Measurements from ENCODE around the gene CYP2A6.

The CYP2A6 gene

GRCh38 chr19:40801426-40802299 lies 48.6 kb downstream of the CYP2A6 start:
- DNase-seq = no peak

- no peak for DNase-seq
Measured at GRCh38 chr19:40800997-40801377, 49.3 kb downstream of the CYP2A6 start.

GRCh38 chr19:40800339-40800996 lies 49.8 kb downstream of the CYP2A6 start:
- DNase-seq = no peak

DNA sequence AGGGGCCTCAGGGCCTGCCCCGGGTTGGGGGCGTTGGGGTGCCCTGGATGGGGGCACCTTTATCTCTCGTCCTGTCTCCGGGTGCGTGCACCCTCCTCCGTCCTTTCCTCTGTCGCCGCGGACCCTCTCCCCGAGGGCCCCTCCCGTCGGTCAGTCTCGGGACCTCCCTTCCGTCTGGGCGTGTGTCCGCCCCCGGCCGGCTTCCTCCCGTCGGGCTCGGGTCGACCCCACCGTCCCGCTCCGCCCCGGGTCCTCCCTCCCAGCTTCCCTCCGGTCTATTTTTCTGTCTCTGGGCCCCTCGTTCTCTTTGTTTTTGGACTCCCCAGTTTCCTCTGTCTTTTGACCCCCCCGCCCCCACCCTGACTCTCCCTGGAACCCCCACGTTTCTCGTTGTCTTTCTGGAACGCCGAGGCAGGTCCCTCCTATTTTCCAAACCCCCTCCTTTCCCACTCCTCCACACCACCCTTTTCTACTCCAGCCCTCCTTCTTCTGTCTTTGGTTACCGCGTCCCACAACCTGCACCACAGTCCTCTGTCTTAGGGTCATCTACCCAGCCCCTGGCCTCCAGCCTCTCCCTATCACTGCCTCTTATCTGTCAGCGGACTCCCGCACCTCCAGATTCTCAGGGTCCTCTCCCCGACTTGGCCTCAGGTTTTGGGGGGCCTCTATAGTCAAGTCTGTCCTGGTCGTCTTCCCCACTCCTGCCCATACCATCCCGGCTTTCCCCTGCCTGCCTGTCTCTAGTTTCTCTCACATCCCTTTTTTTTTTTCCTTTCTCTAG lies 50.5 kb downstream of the CYP2A6 start:
- DNase-seq = peak in 1 of 2 experiments; percentile 33

DNA sequence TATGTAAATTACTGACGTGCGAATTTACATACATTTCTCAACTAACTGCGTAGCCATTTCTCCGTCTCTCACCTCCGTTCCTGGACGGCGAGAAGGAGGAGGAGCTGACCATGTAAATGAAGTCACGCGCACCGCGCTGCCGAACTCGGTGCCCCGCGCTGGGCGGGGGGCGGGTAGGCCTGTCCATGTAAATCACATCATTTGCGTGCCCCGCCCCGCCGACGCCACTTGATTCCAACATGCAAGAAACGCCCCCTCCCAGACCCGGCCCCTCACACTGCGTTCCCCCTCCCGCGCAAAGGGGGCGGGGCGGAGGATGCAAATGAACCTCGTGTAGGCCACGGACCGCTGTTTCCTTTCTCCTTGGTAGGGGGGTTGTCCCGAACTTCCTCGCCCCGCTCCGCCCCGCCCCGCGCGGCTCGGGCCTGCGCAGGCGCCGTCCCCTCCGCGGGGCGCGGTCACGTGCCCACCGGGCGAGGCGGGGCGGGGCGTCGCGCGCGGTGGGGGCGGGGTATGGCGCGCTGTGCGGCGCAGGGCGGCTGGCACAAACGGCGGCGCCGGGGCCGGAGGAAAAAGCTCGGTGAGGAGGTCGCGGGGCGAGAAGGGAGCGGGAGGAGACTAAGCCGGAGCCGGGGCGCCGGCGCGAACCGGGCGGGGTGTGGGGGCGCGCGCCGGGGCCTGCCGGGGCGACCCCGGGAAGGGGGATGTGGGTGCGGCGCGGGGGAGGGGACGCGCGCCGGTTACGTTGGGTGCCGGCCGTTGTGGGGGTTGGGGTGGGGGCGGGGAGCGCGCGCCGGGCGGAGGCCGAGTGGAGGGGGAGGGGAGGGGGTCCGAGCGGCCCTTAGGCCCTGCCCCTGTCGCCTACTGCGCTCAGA lies 51.3 kb downstream of the CYP2A6 start, which contains the start of gene EGLN2:
Gene EGLN2, plus strand, starts transcription at position 509 of the 875 bp plus-strand sequence. CDS start 1,382 bp downstream, outside the sequence.
- peak; percentile 99 to 100 for DNase-seq

- peak in 1 of 2 experiments; percentile 36 for DNase-seq
Measured at GRCh38 chr19:40797963-40798682, 52.1 kb downstream of the CYP2A6 start.

DNA sequence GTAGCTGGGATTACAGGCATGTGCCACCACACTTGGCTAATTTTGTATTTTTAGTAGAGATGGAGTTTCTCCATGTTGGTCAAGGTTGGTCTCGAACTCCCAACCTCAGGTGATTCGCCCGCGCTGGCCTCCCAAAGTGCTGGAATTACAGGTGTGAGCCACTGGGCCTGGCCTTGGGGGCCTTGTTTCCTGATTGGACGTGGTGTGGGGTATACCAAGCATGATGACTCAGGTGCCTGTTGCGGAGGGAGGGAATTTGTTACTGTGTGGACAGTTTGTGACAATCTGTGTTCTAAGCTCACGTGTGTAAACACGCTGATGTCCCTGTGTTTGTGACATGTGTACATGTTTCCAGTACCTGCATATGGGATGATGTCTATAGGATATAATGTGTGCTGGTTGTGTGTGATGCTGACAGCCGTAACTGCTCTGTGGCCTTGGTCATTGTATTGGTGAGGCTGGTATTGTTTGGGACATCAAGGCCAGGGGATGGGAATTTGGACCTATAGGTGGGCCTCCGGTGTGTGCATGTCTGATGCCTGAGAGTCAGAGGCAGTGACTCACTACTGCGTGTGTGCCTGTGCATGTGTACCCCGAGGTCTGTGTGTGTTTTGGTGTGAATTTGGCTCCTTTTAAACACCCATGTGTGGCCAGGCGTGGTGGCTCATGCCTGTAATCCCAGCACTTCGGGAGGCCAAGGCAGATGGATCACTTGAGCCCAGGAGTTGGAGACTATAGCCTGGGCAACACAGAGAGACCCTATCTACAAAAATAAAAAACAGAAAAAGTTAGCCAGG lies 52.9 kb downstream of the CYP2A6 start:
- no peak for DNase-seq
